Stimulated activated CD4-positive, alpha-beta T cell treated with anti-CD3 and anti-CD28 coated beads, Interleukin-12 subunit alpha, Interleukin-12 subunit beta, amount 100 ng/mL, for 48 hours (primary cell): ENCODE data around the gene ZNF70.

ENCODE experiments used
- DNase-seq, 3 donors: peaks; one replicate each; pipeline ENCODE4 v3.0.0-alpha.2; 2020; ENCODE audit warnings: low read depth in 2 of 3, low spot score in 1 of 3

Gene ZNF70

GRCh38 chr22:23750714-23751440 is at the start of gene ZNF70:
TSS of gene ZNF70 (minus strand) at chr22:23751112. CDS start at chr22:23745140, 5,972 bp downstream.
- peak; percentile 51 to 70 (median 58) for DNase-seq

- no peak for DNase-seq
Measured at GRCh38 chr22:23796461-23796860, 45.5 kb upstream of the ZNF70 start.

GRCh38 chr22:23793326-23793725 is 42.4 kb upstream of the ZNF70 start:
- no peak for DNase-seq

GRCh38 chr22:23791738-23792645 is 41.1 kb upstream of the ZNF70 start:
- DNase-seq, result no peak

- no peak for DNase-seq
Measured at GRCh38 chr22:23790819-23791737, 40.2 kb upstream of the ZNF70 start.

GRCh38 chr22:23789638-23790037 is 38.7 kb upstream of the ZNF70 start:
- no peak for DNase-seq

- no peak for DNase-seq
Measured at GRCh38 chr22:23789121-23789520, 38.2 kb upstream of the ZNF70 start.

GRCh38 chr22:23787910-23788309 is 37.0 kb upstream of the ZNF70 start:
- DNase-seq, result no peak

GRCh38 chr22:23787600-23787896 is 36.6 kb upstream of the ZNF70 start:
- DNase-seq, result no peak

- DNase-seq, result peak; percentile 85 to 88 (median 85)
Measured at GRCh38 chr22:23786752-23787599, 36.1 kb upstream of the ZNF70 start, which contains the start of gene SMARCB1. TSS of gene SMARCB1 (plus strand) at chr22:23786966. CDS start at chr22:23787170, 204 bp downstream.

GRCh38 chr22:23786261-23786710 is 35.4 kb upstream of the ZNF70 start:
- no peak for DNase-seq

- no peak for DNase-seq
Measured at GRCh38 chr22:23784215-23784732, 33.4 kb upstream of the ZNF70 start.

GRCh38 chr22:23783265-23784150 is 32.6 kb upstream of the ZNF70 start:
- DNase-seq, result no peak

GRCh38 chr22:23782703-23783102 is 31.8 kb upstream of the ZNF70 start:
- no peak for DNase-seq

GRCh38 chr22:23782252-23782651 is 31.3 kb upstream of the ZNF70 start:
- DNase-seq, result no peak

- no peak for DNase-seq
Measured at GRCh38 chr22:23781511-23782183, 30.7 kb upstream of the ZNF70 start.

GRCh38 chr22:23781065-23781464 is 30.2 kb upstream of the ZNF70 start:
- DNase-seq, result no peak

- no peak for DNase-seq
Measured at GRCh38 chr22:23780146-23780748, 29.3 kb upstream of the ZNF70 start.
